ENCODE results near the gene PIK3R3.

GRCh38 chr1:46099215-46099614 lies 33.2 kb downstream of the PIK3R3 start:
- TF ChIP-seq CTCF (IDR thresholded peaks at IDR 0.05), result no peak
- no peak for TF ChIP-seq POLR2A (IDR thresholded peaks at IDR 0.05)

Measured in ovary (tissue), 3 donors.